ENCODE measurements around the gene ATAD1.
"Not testable (repeated sequence)": the region's sequence is repeated elsewhere in the genome, so short reads cannot be mapped to it uniquely, and the experiment has no call there.

The ATAD1 gene

DNA sequence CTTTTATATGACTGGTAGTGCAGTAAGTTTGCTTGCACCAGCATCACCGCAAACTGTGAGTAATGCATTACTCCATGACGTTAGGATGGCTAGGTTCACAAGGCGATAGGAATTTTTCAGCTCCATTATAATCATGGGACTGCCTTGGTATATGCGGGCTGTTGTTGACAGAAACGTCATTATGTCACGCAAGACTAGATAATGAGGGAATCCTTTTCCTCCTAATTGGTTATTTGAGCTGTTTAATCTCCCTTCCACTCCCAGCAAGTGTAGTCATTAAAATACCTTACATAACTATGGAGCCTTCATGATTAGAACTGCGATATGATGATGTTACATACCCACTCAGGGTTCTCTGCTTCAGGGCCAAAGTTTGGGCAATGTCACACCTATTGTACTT is 28.0 kb upstream of the ATAD1 start:
- no peak for DNase-seq (ENCODE audit: low read depth)

DNA sequence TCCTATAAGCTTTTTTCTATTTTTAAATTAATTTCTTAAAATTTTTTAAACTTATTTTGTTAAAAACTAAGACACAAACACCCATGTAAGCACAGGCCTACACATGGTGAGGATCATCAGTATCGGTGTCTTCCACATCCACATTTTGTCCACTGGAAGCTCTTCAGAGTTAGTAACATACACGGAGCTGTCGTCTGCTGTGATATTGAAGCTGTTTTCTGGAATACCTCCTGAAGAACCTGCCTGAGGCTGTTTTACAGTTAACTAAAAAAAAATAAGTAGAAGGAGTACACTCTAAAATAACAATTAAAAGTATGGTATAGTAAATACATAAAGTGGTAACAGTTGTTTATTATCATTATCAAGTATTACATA is 27.6 kb upstream of the ATAD1 start:
- no peak for DNase-seq (ENCODE audit: low read depth)

DNA sequence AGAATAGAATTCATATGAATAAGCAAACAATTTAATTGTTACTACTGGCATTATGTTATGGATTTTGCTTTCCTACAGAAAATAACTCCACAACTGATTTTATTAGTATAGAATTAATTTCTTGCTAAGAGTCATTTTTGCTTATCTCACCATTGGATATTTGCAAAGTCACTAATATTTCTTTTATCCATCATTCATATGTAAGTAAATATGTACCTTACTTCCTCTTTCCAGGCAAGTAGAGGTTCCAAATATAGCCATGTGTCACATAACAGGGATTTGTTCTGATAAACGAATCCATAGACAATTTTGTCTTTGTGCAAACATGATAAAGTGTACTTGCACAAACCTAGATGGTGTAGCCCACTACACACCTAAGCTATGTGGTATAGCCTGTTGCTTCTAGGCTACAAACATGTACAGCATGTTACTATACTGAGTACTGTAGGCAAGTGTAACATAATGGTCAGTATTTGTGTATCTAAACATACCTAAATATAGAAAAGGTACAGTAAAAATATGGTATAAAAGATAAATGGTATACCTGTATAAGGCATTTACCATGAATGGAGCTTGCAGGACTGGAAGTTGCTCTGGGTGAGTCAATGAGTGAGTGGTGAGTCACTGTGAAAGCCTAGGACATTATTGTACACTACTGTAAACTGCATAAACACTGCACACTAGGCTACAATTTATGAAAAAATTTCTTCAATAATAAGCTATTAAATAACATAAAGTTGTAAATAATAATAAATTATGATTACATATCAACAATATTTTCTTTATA is 27.0 kb upstream of the ATAD1 start:
- no peak for DNase-seq (ENCODE audit: low read depth)

DNA sequence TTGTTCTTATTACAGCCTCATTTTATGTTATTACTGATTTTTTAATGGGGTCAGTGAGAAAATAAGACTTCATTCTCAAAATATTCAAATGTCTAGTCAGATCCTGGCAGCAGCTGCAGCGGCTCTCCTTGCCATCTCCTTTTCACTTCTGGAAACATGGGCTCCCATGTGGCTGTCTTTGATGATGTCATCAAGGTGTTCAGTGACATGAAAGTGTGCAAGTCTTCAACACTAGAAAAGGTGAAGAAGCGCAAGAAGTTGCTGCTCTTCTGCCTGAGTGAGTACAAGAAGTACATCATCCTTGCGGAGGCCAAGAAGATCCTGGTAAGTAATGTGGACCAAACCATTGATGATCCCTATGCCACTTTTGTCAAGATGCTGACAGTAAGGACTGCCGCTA is 25.7 kb upstream of the ATAD1 start:
- DNase-seq (ENCODE audit: low read depth) = no peak

DNA sequence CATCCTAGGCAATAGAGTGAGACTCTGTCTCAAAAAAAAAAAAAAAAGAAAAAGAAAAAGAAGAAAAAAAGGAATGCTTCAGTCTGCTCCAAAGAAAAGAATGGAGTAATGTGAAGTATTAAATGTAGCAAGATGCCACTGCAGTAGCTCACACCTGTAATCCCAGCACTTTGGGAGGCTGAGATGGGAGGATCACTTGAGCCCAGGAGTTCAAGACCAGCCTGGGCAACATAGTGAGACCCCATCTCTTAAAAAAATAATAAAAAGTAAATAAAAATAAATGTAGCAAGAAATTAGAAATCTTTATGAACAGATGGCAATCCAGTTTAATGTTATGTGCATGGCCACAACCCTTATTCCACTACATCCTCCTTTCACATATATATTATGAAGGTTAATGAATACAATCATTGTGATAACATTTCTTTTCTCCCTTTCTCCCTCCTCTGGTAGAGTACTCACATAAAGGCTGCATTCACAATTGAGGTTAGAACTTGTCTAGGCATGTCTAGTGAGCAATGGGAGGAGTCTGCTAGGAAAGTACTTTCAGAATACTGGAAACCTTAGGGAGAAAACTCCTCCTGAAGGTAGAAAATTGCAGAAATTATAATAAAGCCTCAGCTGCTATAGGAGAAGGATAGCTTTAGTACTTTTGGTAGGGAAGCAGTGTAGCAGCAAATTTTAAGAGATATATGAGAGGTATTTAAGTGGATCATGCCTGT is 24.9 kb upstream of the ATAD1 start:
- peak; percentile 44 for DNase-seq (ENCODE audit: low read depth)

DNA sequence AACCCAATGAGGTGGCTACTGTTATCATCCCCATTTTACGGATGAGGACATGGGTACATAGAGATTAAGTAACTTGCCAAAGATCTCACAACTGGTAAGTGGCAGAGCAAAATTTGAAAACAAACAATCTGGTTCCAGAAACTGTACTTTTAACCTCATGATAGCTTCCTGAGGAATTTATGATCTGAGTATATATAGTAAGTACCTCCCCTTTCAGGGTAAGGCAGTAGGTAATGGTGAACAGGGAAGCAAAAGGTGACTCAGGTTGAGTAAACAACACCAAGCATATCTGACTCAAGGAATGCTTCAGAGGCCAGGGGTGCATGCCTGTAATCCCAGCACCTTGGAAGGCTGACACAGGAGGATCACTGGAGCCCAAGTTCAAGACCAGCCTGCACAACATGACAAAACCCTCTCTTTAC is 24.2 kb upstream of the ATAD1 start:
- DNase-seq (ENCODE audit: low read depth) = no peak

DNA sequence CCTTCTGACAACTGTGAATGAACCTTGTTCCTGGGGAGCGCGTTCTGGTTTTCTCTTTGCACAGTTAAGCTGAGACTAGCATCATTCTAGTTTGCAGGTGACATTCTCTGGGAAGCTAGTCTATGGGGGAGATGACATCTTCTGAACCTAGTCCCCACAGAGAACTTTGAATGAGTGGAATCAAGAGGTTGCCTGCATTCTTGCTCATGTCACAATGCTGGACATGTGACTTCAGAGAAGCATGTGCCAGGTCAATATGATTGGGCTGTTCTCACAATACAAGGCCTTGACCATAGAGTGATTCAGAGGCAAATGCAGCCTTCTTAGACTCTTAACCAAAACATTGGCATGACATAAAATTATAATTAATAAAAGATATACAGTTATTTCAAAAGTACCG is 23.2 kb upstream of the ATAD1 start:
- DNase-seq (ENCODE audit: low read depth) = no peak

DNA sequence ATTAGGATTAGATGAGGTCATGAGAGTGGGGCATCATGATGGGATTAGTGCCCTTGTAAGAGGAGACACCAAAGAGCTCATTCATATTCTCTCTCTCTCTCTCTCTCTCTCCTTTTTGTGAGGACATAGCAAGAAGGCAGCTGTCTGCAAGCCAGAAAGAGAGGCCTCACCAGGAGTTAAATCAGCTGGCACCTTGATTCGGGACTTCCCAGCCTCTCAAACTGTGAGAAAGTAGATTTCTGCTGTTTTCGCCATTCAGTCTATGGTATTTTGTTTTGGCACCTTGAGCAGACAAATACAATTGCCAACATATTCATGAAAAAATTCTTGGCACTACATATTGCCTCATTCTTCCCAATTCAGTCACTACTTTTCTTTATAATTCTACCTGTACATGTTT is 20.6 kb upstream of the ATAD1 start:
- DNase-seq (ENCODE audit: low read depth) = no peak

DNA sequence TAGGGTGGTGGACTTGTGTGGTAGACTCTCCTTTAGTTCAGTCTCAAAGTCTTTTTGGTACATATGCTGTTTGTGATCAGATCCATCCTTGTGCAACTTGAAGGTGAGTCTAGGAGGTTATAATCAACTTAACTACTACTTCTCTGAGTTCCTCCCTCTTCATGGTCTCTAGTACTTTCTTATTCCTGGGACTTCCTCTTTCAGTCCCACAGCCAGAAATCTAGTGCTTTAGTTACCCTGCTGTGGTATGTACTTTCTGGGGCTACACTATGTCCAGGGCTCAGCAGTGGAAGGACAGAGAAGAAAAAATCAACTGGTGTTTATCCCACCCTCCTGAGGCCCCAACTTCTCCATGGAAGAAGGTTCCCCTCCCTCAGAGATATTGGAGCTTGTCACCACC is 19.4 kb upstream of the ATAD1 start:
- DNase-seq (ENCODE audit: low read depth) = no peak

DNA sequence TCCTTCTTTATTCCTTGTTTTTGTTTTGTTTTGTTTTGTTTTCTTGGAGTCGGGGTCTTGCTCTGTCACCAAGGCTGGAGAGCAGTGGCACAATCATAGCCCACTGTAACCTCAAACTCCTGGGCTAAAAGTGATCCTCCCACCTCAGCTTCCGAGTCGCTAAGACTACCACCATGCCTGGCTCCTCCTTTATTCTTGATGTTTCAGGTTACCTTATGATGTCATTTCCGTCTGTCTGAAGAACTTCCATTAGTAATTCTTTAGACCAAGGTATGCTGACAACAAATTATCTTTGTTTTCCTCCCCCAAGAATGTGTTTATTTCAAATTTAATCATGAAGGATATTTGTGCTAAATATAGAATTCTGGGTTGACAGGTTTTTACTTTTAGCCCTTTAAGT is 18.1 kb upstream of the ATAD1 start:
- no peak for DNase-seq (ENCODE audit: low read depth)

DNA sequence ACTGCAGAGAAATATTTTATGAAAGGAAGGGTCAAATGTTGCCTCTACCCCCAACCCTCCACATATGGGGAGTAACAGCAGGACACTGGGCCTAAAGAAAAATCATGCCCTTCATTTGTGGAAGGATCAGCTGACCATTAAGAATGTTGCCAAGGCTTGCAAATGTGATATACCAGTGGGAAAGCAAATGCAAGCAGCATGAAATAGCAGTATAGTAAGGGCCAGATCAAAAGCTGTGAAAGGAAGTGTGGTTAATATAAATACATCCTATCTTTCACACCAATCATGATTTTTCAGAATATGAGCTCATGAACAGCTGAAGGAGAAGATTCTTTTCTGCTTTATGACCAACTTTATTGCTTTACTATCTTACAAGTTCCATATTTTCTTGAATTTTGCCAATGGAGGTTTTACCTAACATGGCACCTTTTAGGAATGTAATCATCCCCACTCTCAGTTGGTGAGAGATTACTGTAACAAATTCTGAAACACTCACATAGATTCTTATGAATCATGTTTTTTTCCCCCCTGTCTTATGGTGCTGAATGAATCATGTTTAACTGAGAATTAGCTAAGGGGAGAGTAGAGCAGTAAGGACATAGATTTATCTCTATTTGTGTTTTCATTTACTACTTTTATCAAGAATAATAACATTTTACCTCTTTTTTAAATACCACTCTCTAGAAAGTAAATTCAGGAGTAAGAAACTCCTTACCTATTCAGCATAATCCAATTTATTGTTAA is 12.1 kb upstream of the ATAD1 start:
- DNase-seq (ENCODE audit: low read depth) = no peak

DNA sequence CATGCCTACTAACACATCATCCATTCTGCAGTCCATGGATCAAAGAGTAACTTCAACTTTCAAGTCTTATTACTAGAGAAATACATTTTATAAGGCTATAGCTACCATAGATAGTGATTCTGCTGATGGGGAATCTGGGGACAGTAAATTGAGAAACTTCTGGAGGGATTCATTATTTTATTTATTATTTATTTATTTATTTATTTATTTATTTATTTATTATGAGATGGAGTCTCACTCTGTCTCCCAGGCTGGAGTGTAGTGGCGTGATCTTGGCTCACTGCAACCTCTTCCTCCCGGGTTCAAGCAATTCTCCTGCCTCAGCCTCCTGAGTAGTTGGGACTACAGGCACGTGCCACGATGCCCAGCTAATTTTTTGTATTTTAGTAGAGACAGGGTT is 11.0 kb upstream of the ATAD1 start:
- DNase-seq (ENCODE audit: low read depth) = not testable (repeated sequence)

DNA sequence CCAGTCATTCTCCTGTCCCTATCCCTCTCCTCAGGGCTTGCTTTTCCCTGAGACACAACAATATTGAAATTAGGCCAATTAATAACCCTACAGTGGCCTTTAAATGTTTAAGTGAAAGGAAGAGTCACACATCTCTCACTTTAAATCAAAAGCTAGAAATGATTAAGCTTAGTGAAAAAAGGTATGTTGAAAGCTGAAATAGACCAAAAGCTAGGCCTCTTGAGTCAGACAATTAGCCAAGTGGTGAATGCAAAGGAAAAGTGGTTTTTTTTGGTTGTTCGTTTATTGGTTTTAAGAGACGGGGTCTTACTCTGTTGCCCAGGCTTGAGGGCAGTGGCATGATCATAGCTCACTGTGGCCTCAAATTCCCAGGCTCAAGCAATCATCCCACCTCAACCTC is 9.7 kb upstream of the ATAD1 start:
- DNase-seq (ENCODE audit: low read depth) = no peak

DNA sequence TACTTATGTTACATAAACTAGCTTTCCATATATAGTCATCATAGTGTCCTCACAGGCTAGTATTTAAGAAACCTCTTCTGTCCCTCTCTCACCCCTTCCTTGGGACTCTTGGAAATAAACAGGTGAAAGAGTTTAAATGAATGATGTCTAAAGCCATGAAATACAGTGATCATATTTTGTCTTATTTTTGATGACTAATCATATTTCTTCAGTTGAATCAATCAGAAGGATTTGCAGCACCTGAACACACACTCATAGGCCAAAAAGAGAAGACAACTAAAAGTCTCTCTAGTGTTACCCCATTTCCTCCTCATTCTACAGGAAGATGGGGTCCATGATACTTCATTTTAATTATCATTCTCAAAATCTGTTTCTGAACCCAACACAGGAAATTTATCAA is 8.6 kb upstream of the ATAD1 start:
- no peak for DNase-seq (ENCODE audit: low read depth)

DNA sequence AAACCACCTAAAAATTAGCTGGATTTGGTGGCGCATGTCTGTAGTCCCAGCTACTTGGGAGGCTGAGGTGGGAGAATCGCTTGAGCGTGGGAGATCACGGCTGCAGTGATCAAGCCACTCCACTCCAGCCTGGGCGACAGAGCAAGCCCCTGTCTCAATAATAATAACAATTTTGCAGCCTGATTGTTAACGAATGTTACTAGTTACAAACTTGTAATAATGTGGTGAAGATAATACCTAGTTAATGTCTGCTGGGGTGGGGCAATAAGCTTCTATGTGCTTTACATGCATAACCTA is 1.2 kb upstream of the ATAD1 start:
- no peak for DNase-seq (ENCODE audit: low read depth)

DNA sequence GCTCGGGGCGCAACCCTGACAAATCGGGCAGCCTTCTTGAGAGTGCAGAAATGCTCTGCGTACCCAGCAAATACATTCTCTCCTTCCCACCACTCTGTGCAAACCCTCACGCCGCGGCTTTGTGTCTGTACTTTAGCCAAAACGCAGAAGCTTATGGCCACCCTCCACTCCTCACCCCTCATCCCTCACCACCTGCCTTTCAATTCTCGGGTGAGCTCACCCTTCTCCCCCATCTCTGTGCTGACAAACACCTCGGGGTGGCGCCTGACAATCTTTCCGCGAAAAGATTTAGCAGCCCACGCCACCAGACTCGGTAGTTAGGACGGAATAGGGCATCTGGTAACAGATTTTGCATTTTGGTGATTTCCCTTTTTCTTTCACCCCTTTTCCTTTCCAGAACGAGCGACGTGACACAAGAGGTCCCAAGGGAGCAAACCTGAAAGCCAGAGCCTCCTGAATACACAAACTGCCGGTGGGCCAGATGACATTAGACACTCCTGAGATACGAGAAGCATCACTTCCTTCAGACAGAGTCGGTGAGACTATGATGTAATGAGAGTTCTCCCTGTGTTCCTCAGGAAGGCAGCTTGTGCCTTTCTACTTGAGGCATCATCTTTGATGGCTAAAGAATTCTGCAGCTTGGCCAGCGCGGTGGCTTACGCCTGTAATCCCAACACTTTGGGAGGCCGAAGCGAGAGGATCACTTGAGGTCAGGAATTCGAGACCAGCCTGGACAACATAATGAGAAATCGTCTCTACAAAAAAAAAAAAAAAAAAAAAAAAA is 671 bp upstream of the ATAD1 start:
- DNase-seq (ENCODE audit: low read depth) = no peak

DNA sequence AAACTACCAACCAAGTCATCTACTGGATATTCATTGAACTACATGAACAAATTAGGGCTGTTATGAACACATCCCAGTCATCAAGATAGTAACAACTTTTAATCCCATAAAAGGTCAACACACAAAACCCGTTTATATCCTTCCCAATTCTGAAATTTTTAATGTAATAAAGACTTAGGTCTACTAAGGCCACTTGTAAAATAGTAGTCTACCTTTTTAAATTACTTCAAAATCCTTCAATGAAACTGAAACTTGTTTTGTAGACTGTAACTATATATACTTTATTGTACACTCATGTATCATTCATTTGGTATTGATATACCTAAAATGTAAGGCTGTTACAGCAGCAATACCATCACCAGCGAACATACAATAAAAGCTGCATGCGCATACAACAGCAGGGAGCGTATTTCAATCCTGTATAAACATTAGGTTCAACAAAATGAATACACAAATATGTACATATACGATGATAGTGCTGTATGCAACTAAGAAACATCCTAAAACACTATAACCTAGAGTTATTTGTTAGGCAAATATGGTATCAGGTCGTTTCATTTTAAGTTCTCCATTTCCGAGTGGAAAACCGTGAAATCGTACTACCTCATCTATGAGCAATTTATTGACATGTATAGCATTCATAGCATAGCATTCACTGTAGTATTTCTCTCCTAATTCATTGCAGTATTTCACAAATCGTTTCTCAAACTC is 973 bp downstream of the ATAD1 start:
- DNase-seq (ENCODE audit: low read depth) = no peak

DNA sequence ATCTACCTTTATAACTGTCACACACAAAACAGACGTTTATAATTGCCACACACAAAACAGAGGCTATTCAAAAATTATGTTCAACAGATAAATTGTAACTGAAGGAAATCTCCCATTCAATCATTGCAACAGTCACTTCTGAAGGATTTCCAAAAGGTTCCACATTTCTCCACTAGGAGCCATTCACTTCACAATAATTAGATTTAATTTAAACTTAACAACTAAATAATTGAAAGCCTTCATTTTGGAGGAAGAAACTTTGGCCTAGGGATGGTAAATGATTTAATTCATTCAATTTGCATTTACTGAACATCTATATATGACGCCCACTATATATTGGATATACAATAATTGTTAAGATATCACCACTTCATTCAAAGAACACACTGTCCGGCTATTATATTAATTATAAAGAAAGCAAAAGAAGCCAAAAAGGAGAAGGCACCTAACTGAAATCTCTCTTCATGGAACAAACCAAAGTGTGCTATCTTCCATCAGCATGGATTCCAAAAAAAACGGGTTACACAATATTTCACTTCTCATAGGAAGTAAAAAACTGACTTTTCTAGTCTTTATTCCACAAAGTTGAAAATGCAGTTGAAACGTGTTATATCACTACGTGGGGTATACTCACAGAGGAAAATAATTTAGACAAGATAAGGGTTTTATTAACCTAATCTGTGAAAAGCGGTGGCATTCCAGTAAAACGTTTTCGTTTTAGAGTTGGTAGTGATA is 1.7 kb downstream of the ATAD1 start:
- DNase-seq (ENCODE audit: low read depth) = no peak

DNA sequence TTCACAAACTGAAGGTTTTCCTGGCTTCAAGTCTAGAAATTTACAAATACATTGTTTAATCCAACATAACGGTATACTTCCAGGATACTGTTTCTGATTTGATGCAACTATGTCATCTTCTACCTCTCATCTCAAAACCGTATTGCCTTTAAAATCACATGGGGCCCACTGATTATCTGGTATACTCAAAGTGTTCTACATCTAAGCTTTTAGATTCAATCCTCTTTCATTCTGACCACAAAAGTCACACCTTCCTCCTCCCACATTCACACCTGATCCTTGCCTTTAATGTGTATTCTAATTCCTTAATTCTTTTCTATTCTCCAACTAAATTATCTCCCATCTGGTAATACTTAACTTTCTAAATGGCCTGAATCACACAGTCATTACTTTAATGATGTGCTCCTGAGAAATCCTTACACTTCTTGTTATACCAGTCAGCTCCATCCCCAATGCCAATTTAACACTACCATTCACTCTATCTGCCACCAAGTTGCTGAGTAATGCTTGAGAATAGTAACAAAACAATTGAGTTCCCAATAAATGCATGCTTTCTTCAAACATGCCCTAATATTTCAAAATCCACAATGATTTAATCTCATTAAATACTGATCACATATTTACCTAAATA is 13.0 kb downstream of the ATAD1 start:
- DNase-seq (ENCODE audit: low read depth) = no peak

DNA sequence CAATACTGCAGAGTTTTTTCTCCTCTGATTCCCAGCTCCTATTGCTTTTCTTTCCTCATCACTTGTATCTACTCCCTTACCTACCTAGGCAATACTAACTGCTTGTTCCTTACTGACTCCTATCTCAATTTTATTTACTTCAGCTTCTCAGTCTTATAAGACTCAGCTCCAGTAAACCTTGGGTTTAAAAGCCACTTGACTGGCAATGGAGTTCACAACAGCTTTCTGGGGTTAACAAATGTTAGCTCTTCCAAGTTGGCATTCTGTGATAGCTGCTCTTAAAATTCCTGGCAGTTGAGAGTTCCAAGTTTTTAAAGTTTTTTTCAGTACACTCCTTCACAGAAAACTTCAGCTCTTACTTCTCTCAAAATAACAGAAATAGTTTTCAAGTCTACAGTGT is 14.2 kb downstream of the ATAD1 start:
- DNase-seq (ENCODE audit: low read depth) = no peak

DNA sequence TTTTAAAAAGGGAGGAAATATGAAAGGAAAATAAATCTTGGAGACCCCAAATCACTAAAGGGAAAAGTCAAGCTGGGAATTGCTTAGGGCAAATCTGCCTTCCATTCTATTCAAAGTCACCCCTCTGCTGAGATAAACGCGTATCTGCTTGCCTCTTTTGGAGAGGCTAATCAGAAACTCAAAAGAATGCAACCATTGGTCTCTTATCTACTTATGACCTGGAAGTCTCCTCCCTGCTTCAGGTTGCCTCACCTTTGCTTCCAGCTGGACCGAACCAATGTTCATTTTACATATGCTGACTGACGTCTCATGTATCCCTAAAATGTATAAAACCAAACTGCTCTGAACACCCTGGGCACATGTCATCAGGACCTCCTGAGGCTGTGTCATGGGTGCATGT is 14.7 kb downstream of the ATAD1 start:
- DNase-seq (ENCODE audit: low read depth) = no peak
